ENCODE measurements around the gene SEPTIN5. TPM values are rescaled to one million over a fixed set of nuclear protein-coding genes. Genes with fewer than 3 reads are reported as not detected.

Gene SEPTIN5
- total RNA-seq, 1 donor from 2014 or later: 141 TPM

- intact Hi-C loops (cut with micrococcal nuclease): no loop called here
- no peak for TF ChIP-seq CTCF (IDR thresholded peaks at IDR 0.05; ENCODE audit: borderline replicate concordance)
- no peaks in the 10 kb centered on the region for H3K9me3 ChIP-seq (replicated peaks)
- H3K4me3 ChIP-seq: peak within 1 kb of the TSS; percentile 51
- no peak for DNase-seq
- no peaks in the 10 kb centered on the region for H3K36me3 ChIP-seq
- no peak within 1 kb of the TSS for H3K27ac ChIP-seq (replicated peaks)
- peaks cover 39% of the 10 kb centered on the region for H3K4me1 ChIP-seq
- H3K27me3 ChIP-seq (ENCODE audit: low read depth): peaks cover 94% of the 10 kb centered on the region
These were observed 46.0 kb downstream of the SEPTIN5 start, which contains the start of gene TBX1 for GRCh38 chr22:19760058-19760950. Gene TBX1 (plus strand): TSS chr22:19760778. CDS start chr22:19760844, 66 bp downstream.

DNA sequence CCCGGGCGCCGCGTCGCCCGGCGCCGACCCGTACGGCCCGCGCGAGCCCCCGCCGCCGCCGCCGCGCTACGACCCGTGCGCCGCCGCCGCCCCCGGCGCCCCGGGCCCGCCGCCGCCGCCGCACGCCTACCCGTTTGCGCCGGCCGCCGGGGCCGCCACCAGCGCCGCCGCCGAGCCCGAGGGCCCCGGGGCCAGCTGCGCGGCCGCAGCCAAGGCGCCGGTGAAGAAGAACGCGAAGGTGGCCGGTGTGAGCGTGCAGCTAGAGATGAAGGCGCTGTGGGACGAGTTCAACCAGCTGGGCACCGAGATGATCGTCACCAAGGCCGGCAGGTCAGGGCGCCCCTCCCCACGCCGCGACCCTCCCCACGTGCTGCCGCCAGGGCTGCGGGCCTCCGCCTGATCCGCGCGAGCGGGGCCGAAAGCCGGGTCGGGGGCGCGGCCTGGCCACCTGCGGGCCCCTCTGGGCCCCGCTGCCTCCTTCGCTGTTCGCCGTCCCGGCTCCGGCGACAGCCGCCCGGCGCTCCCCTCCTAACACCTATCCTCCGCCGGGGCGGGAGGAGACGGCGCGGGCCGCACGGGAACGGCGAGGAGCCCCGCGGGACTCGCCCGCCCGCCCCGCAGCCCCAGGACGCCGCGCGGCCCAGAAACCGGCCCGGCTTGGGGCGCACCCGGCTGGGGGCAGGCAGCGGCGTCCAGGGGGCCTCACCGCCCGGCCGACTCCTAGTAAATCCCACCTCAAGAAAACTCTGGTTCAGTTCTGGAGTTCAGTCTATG lies 46.8 kb downstream of the SEPTIN5 start:
- DNase-seq: no peak
- no peaks in the 10 kb centered on the region for H3K36me3 ChIP-seq
- intact Hi-C loops (cut with micrococcal nuclease): no loop called here
- no peak for TF ChIP-seq CTCF (IDR thresholded peaks at IDR 0.05; ENCODE audit: borderline replicate concordance)
- H3K27ac ChIP-seq (replicated peaks): no peak overlapping the region
- peaks cover 36% of the 10 kb centered on the region for H3K4me1 ChIP-seq
- H3K4me3 ChIP-seq: peak overlapping the region; percentile 51
- H3K9me3 ChIP-seq (replicated peaks): no peaks in the 10 kb centered on the region
- H3K27me3 ChIP-seq (ENCODE audit: low read depth): peaks cover 94% of the 10 kb centered on the region

- peaks cover 94% of the 10 kb centered on the region for H3K27me3 ChIP-seq (ENCODE audit: low read depth)
These were observed 47.6 kb downstream of the SEPTIN5 start for GRCh38 chr22:19761725-19762567.

GRCh38 chr22:19762568-19763457 lies 48.5 kb downstream of the SEPTIN5 start:
- no peak for DNase-seq
- H3K9me3 ChIP-seq (replicated peaks): no peaks in the 10 kb centered on the region
- no peak for TF ChIP-seq CTCF (IDR thresholded peaks at IDR 0.05; ENCODE audit: borderline replicate concordance)
- no peaks in the 10 kb centered on the region for H3K36me3 ChIP-seq
- intact Hi-C loops (cut with micrococcal nuclease): no loop called here
- H3K4me1 ChIP-seq: peaks cover 42% of the 10 kb centered on the region
- H3K27ac ChIP-seq (replicated peaks): no peak overlapping the region
- no peak overlapping the region for H3K4me3 ChIP-seq
- peaks cover 94% of the 10 kb centered on the region for H3K27me3 ChIP-seq (ENCODE audit: low read depth)

More at GRCh38 chr22:19761725-19762567, 47.6 kb downstream of the SEPTIN5 start:
- TF ChIP-seq CTCF (IDR thresholded peaks at IDR 0.05; ENCODE audit: borderline replicate concordance): no peak
- DNase-seq: no peak
- peak overlapping the region; percentile 51 for H3K4me3 ChIP-seq
- H3K9me3 ChIP-seq (replicated peaks): no peaks in the 10 kb centered on the region
- H3K4me1 ChIP-seq: peaks cover 36% of the 10 kb centered on the region
- no peaks in the 10 kb centered on the region for H3K36me3 ChIP-seq
- no peak overlapping the region for H3K27ac ChIP-seq (replicated peaks)
- intact Hi-C loops (cut with micrococcal nuclease): no loop called here
